Measurements from ENCODE around the gene LDHAL6A.

LDHAL6A gene

DNA sequence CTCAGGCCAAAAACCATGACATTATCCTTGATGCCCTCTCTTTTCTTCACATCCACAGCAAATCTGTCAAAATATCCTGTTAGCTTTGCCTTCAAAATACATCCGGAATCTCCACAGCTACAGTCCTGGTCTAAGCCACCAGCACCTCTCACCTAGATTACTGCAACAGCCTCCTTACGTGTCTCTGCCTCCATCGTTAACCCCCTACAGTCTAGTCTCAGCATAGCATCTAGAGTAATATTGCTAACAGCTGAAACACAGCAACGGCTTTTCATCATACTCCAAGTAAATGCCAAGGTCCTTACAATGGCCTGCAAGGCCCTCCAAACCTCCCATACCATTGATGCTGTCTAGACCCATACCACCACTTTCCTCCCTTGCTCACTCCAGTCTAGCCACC, 66.7 kb downstream of the LDHAL6A start:
- no peaks in the 10 kb centered on the region for H3F3A ChIP-seq (ENCODE audit: insufficient read depth, low read length)
- no peaks in the 10 kb centered on the region for H3K9me3 ChIP-seq (ENCODE audit: low read length)
- H3K4me2 ChIP-seq (ENCODE audit: low read length), result no peak overlapping the region
- no peaks in the 10 kb centered on the region for H3K27me3 ChIP-seq (ENCODE audit: insufficient read depth, low read length)
- H3K9ac ChIP-seq (ENCODE audit: low read length), result no peak overlapping the region
- H3K36me3 ChIP-seq (ENCODE audit: insufficient read depth, low read length), result peaks cover 15% of the 10 kb centered on the region; the same call in 1 of the 2 replicates
- no peak overlapping the region for H2AFZ ChIP-seq (ENCODE audit: low read length)
- TF ChIP-seq, protein P1, sequence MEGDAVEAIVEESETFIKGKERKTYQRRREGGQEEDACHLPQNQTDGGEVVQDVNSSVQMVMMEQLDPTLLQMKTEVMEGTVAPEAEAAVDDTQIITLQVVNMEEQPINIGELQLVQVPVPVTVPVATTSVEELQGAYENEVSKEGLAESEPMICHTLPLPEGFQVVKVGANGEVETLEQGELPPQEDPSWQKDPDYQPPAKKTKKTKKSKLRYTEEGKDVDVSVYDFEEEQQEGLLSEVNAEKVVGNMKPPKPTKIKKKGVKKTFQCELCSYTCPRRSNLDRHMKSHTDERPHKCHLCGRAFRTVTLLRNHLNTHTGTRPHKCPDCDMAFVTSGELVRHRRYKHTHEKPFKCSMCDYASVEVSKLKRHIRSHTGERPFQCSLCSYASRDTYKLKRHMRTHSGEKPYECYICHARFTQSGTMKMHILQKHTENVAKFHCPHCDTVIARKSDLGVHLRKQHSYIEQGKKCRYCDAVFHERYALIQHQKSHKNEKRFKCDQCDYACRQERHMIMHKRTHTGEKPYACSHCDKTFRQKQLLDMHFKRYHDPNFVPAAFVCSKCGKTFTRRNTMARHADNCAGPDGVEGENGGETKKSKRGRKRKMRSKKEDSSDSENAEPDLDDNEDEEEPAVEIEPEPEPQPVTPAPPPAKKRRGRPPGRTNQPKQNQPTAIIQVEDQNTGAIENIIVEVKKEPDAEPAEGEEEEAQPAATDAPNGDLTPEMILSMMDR (IDR thresholded peaks at IDR 0.05; ENCODE audit: low read length), result peak; percentile 43
- no peak for TF ChIP-seq EZH2 (IDR thresholded peaks at IDR 0.05; ENCODE audit: borderline replicate concordance, low read length)
- no peak overlapping the region for H3K4me3 ChIP-seq (ENCODE audit: low read depth, low read length, poor library complexity, severe bottlenecking)
- H3K79me2 ChIP-seq (ENCODE audit: insufficient read depth, low read length), result peaks cover 31% of the 10 kb centered on the region
- no peaks in the 10 kb centered on the region for H3K9me2 ChIP-seq (ENCODE audit: low read depth, low read length)
- H4K20me1 ChIP-seq (ENCODE audit: insufficient read depth, low read length), result no peaks in the 10 kb centered on the region
- no peak overlapping the region for H3K27ac ChIP-seq (ENCODE audit: low read depth, low read length, poor library complexity, severe bottlenecking)
- peaks cover 27% of the 10 kb centered on the region for H3K4me1 ChIP-seq (ENCODE audit: insufficient read depth, low read length, severe bottlenecking)

DNA sequence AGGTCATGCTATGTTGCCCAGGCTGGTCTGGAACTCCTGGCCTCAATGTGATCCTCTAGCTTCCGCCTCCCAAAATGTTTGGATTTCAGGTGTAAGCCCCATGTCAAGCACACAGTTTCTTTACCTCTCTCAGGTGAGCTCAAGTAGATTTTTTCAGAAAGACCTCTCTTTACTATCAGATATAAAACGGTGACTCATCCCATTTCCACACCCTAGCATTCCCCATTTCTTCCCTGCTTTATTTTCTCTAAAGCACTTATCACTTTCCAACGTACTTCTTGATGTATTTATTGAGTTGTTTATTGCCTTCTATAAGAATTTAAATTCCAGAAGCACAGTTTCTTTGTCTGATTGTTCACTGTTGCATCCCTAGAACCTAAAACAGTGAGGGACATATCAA, 67.4 kb downstream of the LDHAL6A start:
- no peak overlapping the region for H3K4me2 ChIP-seq (ENCODE audit: low read length)

DNA sequence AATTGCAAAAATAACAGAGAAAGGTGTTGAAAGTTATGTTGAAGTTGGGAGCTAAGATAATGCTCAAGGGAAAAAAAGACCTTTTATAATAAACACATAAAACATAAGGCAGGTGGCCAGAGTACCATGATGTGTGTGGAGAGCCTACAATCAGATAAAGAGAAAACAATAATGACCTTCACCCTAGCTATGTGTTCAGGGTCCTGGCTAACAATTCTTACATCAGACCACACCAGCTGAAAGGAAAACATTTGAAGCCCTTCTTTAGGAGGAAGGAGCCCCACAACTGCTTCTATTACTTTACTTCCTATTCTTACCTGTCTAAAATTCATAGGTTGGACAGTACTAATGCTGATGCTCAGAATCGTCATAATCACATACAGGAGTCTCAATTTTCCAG, 68.6 kb downstream of the LDHAL6A start:
- H4K20me1 ChIP-seq (ENCODE audit: insufficient read depth, low read length), result no peaks in the 10 kb centered on the region
- no peaks in the 10 kb centered on the region for H3K9me2 ChIP-seq (ENCODE audit: low read depth, low read length)
- H3K36me3 ChIP-seq (ENCODE audit: insufficient read depth, low read length), result peaks cover 7% of the 10 kb centered on the region; the same call in 1 of the 2 replicates
- no peak overlapping the region for H2AFZ ChIP-seq (ENCODE audit: low read length)
- TF ChIP-seq, protein P1 (IDR thresholded peaks at IDR 0.05; ENCODE audit: low read length), result no peak
- TF ChIP-seq EZH2 (IDR thresholded peaks at IDR 0.05; ENCODE audit: borderline replicate concordance, low read length), result no peak
- H3K4me3 ChIP-seq (ENCODE audit: low read depth, low read length, poor library complexity, severe bottlenecking), result no peak overlapping the region
- H3K9me3 ChIP-seq (ENCODE audit: low read length), result no peaks in the 10 kb centered on the region
- H3K9ac ChIP-seq (ENCODE audit: low read length), result no peak overlapping the region
- no peaks in the 10 kb centered on the region for H3K27me3 ChIP-seq (ENCODE audit: insufficient read depth, low read length)
- H3F3A ChIP-seq (ENCODE audit: insufficient read depth, low read length), result no peaks in the 10 kb centered on the region
- peaks cover 35% of the 10 kb centered on the region for H3K79me2 ChIP-seq (ENCODE audit: insufficient read depth, low read length)
- H3K27ac ChIP-seq (ENCODE audit: low read depth, low read length, poor library complexity, severe bottlenecking), result no peak overlapping the region
- H3K4me2 ChIP-seq (ENCODE audit: low read length), result no peak overlapping the region
- H3K4me1 ChIP-seq (ENCODE audit: insufficient read depth, low read length, severe bottlenecking), result peaks cover 43% of the 10 kb centered on the region

More for the DNA sequence above, 67.4 kb downstream of the LDHAL6A start:
- H3K9me3 ChIP-seq (ENCODE audit: low read length), result no peaks in the 10 kb centered on the region
- H3K9ac ChIP-seq (ENCODE audit: low read length), result no peak overlapping the region
- H3K79me2 ChIP-seq (ENCODE audit: insufficient read depth, low read length), result peaks cover 35% of the 10 kb centered on the region
- no peaks in the 10 kb centered on the region for H3F3A ChIP-seq (ENCODE audit: insufficient read depth, low read length)
- H4K20me1 ChIP-seq (ENCODE audit: insufficient read depth, low read length), result no peaks in the 10 kb centered on the region
- no peak overlapping the region for H3K27ac ChIP-seq (ENCODE audit: low read depth, low read length, poor library complexity, severe bottlenecking)
- H2AFZ ChIP-seq (ENCODE audit: low read length), result no peak overlapping the region
- no peak for TF ChIP-seq EZH2 (IDR thresholded peaks at IDR 0.05; ENCODE audit: borderline replicate concordance, low read length)
- TF ChIP-seq, protein P1 (IDR thresholded peaks at IDR 0.05; ENCODE audit: low read length), result no peak
- no peak overlapping the region for H3K4me3 ChIP-seq (ENCODE audit: low read depth, low read length, poor library complexity, severe bottlenecking)
- H3K36me3 ChIP-seq (ENCODE audit: insufficient read depth, low read length), result peaks cover 8% of the 10 kb centered on the region; the same call in 1 of the 2 replicates
- H3K27me3 ChIP-seq (ENCODE audit: insufficient read depth, low read length), result no peaks in the 10 kb centered on the region
- H3K4me1 ChIP-seq (ENCODE audit: insufficient read depth, low read length, severe bottlenecking), result peaks cover 34% of the 10 kb centered on the region
- no peaks in the 10 kb centered on the region for H3K9me2 ChIP-seq (ENCODE audit: low read depth, low read length)

Data from OCI-LY1 (cell line).